ENCODE measurements around the gene EPS8L3. TPM values are rescaled to one million over a fixed set of nuclear protein-coding genes. Genes with fewer than 3 reads are reported as not detected.

The EPS8L3 gene
- total RNA-seq, 2 experiments from 2014 or later, result not detected

DNA sequence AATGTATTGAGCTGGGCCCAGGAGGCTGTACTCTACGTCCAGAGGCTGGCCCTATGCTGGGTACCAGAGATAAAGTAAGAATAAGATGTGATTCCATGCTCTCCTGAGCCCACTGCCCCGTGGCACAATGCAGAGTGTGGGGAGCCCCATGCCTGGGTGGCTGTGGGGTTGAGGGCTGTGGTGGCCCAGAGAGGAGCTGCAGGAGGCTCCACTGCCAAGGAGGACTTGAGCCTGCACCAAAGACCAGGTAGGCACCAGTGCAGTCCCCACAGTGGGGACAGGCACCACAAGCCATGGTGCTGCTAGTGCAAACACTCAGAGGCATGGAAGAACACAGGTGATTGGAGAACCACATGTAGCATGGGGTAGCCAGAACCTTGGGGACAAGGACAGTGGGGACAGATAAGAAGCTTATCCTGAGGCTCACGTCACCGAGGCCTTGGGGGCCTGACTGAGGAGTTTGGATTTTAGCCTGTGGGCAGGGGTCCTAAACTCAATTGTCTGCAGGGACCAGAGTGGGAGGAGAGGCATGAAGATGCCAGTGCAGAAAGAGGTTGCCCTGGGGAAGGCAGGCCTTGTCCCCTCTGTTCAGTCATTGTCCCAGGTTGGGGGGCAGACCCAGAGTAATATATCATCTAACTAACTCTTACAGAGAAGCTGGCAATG lies 21.9 kb upstream of the EPS8L3 start:
- intact Hi-C loops (cut with micrococcal nuclease), result no loop called here
- peaks cover 2% of the 10 kb centered on the region for H3K36me3 Mint-ChIP-seq (ENCODE audit: low read depth)
- no peak for TF ChIP-seq CTCF (IDR thresholded peaks at IDR 0.05)
- H3K4me3 Mint-ChIP-seq, result no peak overlapping the region
- DNase-seq (no peak), ATAC-seq (no peak)
- H3K27me3 Mint-ChIP-seq, result no peaks in the 10 kb centered on the region
- ChIA-PET CTCF (interaction anchor here (0.8 to 24.0 kb wide), 5 partner anchors 8 to 195 kb away, joined by 3 to 745 read pairs (median 3); partner anchors contain the start of gene AHCYL1), POLR2A (interaction anchor here (1.1 kb wide), 1 partner anchor 9 kb away, joined by 3 read pairs; no protein-coding TSS in a partner anchor)
- H3K27ac Mint-ChIP-seq, result no peak overlapping the region
- peaks cover 22% of the 10 kb centered on the region for H3K4me1 Mint-ChIP-seq (ENCODE audit: low read depth)
- peaks cover 5% of the 10 kb centered on the region for H3K9me3 Mint-ChIP-seq

GRCh38 chr1:109784551-109785252 lies 21.0 kb upstream of the EPS8L3 start:
- CTCF ChIA-PET, result interaction anchor here (13.9 to 24.0 kb wide), 2 partner anchors 7 to 196 kb away, joined by 158 to 745 read pairs; partner anchors contain the start of gene AHCYL1
- no peak for DNase-seq
- no peak for TF ChIP-seq CTCF (IDR thresholded peaks at IDR 0.05)
- peaks cover 7% of the 10 kb centered on the region for H3K9me3 Mint-ChIP-seq
- POLR2A ChIA-PET, result interaction anchor here (0.5 to 1.6 kb wide), 2 partner anchors 17 to 232 kb away, joined by 3 to 4 read pairs; no protein-coding TSS in a partner anchor
- H3K4me3 Mint-ChIP-seq, result no peak overlapping the region
- H3K27ac Mint-ChIP-seq, result no peak overlapping the region
- no peak for ATAC-seq
- intact Hi-C loops (cut with micrococcal nuclease), result no loop called here
- H3K4me1 Mint-ChIP-seq (ENCODE audit: low read depth), result peaks cover 13% of the 10 kb centered on the region
- no peaks in the 10 kb centered on the region for H3K27me3 Mint-ChIP-seq
- H3K36me3 Mint-ChIP-seq (ENCODE audit: low read depth), result peaks cover 2% of the 10 kb centered on the region

DNA sequence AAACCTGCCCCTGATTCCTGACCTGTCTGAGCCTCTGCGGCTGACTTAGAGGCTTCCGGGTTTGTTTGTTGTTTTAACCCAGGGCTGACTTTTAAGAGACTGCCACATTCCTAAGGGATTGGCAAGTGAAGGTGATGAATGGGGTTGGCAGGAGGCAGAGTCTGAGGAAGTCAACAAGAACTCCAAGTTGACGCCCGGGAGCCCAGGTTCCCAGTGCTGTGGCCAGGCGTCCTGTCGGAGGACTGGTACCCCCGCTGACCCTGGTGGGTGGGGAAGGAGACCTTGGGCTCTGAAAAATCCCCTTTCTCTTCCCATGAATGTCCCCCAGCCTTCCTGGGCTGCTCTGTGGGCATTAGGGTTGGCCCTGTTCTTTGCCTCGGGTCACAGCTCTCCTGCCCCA lies 19.7 kb upstream of the EPS8L3 start:
- Mint-ChIP-seq H3K27me3 (no peaks in the 10 kb centered on the region), H3K4me1 (ENCODE audit: low read depth) (peaks cover 2% of the 10 kb centered on the region), H3K36me3 (ENCODE audit: low read depth) (peaks cover 2% of the 10 kb centered on the region), H3K4me3 (no peak overlapping the region), H3K27ac (no peak overlapping the region), H3K9me3 (peaks cover 7% of the 10 kb centered on the region)
- intact Hi-C loops (cut with micrococcal nuclease), result no loop called here
- DNase-seq (no peak), ATAC-seq (no peak)
- ChIA-PET POLR2A (interaction anchor here (1.6 to 1.9 kb wide), 2 partner anchors 18 to 201 kb away, joined by 4 to 5 read pairs; partner anchors contain the start of gene AHCYL1), CTCF (interaction anchor here (2.1 to 24.0 kb wide), 4 partner anchors 5 to 197 kb away, joined by 5 to 745 read pairs (median 158); partner anchors contain the start of gene AHCYL1)
- no peak for TF ChIP-seq CTCF (IDR thresholded peaks at IDR 0.05)

DNA sequence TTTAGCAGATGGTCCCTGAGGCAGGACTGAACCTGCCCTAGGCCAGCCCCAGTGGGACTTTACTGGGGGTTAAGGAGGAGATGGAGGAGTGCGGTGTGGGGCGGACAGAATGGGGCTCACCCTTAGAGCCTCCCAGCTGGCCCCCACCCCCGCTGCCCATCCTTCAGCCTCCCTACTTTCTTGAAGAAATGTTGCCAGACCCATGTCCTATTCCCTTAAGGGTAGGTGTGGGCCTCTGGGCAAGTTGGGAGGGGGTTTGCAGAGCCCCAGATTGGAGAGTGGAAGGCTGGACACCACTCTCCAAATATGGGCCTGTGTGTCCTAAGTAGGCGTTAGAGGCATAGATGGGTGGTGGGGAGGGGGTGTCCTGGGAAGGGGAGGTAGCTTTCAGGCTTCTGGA lies 19.2 kb upstream of the EPS8L3 start:
- Mint-ChIP-seq H3K4me1 (ENCODE audit: low read depth) (peaks cover 2% of the 10 kb centered on the region), H3K27me3 (no peaks in the 10 kb centered on the region), H3K36me3 (ENCODE audit: low read depth) (peaks cover 2% of the 10 kb centered on the region), H3K27ac (no peak overlapping the region), H3K9me3 (peaks cover 7% of the 10 kb centered on the region), H3K4me3 (no peak overlapping the region)
- CTCF ChIA-PET, result interaction anchor here (2.1 to 24.0 kb wide), 4 partner anchors 5 to 197 kb away, joined by 5 to 745 read pairs (median 158); partner anchors contain the start of gene AHCYL1
- ATAC-seq (no peak), DNase-seq (no peak)
- TF ChIP-seq CTCF (IDR thresholded peaks at IDR 0.05), result no peak
- POLR2A ChIA-PET, result interaction anchor here (1.9 kb wide), 1 partner anchor 202 kb away, joined by 5 read pairs; the partner anchor contains the start of gene AHCYL1
- intact Hi-C loops (cut with micrococcal nuclease), result no loop called here

All from activated CD8-positive, alpha-beta T cell treated with anti-CD3 and anti-CD28 coated beads for 36 hours (primary cell).